Dedifferentiated amniotic fluid mesenchymal stem cell (primary cell): ENCODE results near the gene AP3B1.
"Not testable (repeated sequence)": the region's sequence is repeated elsewhere in the genome, so short reads cannot be mapped to it uniquely, and the experiment has no call there.

ENCODE experiments used
- DNase-seq: peaks from one replicate; pipeline ENCODE4 v3.0.0-alpha.2; 2016; ENCODE audit errors: extremely low spot score

AP3B1 gene

DNA sequence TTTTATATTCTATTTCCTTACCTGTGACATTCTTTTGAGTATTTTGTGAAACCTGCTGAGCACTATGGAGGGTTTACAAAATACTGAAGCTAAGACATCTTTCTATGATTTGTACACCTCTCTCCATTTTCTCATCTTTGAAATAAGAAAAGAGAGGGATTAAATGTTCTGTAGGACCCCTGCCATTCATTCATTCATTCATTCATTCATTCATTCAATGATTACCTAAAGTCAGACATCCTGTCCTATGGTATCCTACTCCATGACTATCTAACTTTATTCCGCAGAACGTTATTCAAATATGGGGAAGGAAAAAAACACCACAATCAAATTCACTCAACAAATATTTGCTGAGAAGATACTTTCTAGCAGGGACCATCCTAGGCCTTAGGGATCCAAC, 51.4 kb downstream of the AP3B1 start:
- no peak for DNase-seq

DNA sequence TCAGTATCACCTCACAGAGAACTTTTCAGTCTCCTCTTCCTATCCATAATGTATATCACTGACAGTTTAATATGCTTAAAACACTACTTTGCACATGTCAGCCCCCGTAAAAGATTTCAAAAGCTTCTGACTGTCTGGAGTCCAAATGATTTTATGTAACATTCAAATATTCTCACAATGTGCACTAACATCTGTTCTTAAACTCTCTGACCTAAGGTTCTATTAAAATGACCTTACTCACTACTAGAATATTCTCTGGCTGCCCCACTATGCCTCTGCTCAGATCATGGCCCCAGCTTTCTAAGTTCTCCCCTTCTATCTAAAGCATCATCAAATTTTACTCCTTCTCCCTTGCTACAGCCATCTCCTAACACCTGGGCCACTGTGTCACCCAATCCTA, 52.5 kb downstream of the AP3B1 start:
- DNase-seq = no peak

DNA sequence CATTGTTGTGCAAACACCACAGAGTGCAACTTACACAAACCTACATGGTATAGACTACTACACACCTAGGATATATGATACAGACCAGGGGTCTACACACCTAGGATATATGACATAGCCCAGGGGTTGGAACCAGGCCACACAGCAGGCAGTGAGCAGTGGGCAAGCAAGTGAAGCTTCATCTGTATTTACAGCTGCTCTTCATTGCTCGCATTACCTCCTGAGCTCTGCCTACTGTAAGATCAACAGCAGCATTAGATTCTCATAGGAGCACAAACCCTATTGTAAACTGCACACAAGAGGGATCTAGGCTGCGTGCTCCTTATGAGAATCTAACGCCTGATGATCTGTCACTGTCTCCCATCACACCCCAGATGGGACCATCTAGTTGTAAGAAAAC, 56.6 kb downstream of the AP3B1 start:
- DNase-seq = no peak

DNA sequence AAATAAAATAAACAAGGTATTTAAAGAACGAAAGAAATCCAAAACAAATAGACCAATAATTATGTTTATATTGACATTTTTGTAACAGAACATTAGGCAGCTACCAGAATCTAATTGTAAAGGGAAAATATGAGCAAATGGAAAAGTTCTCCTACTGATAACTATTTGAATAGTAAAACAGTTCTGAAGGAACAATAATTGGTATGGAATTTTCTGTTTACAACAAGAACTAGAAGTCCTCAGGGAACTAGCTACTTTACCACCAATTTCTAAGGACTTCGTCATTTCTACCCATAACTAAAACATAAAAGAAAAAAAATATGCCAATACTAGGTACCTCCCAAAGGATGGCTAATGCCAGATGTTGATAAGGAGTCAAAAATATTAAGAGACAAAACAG, 58.5 kb downstream of the AP3B1 start:
- DNase-seq = no peak

DNA sequence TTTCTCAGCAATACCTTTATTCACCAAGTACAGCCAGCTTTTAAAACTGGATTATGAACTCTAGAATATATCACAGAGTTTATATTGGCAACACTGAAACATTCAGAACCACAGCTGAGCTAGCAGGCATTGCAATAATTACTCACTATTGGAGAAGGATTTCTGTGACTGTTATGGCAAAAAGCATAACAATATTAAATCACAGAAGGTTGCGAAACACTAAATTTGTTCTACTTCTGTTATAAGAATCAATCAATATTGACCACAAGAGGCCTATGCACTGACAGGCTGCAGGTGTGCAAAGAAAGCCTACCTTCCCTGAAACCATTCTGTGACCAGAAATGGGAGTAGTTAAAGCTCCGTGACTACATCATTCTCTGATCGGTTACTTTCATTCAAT, 59.2 kb downstream of the AP3B1 start:
- no peak for DNase-seq

DNA sequence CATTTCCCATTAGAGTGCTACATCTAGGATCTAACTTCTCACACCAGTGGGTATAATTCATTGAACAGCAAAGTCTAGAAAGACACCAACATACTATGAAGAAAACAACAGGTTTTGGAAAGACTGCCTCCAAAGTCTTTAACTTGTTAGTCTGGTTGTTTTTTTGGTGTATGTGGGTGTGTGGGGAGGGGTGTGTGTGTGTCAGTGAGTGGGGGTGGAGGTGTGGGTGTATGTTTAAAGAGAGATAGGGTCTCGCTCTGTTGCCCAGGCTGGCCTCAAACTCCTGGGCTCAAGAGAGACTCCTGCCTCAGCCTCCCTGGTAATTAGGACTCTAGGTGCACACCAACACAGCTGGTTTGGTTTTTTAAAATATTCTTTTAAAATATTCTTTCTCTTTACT, 59.7 kb downstream of the AP3B1 start:
- no peak for DNase-seq

- no peak for DNase-seq
These were observed 62.3 kb downstream of the AP3B1 start for GRCh38 chr5:78232163-78232562.

DNA sequence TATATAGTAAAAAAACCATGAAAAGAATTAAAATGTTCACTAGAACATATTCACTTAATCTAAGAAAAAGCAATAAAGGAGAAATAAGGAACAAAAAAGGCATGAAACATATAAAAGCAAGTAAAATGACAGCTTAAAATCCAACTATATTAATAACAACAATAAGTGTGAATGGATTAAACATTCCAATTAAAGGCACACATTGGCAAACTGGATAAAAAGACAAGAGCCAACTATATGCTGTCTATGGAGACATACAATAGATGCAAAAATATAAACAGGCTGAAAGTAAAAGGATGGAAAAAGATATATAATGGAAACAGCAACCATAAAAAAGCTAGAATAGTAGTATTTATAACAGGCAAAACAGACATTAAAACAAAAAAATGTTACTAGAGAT, 70.1 kb downstream of the AP3B1 start:
- DNase-seq = no peak

GRCh38 chr5:78221964-78222451, 72.5 kb downstream of the AP3B1 start:
- DNase-seq = no peak

- DNase-seq = no peak
These were observed 73.0 kb downstream of the AP3B1 start for GRCh38 chr5:78221467-78221866.

DNA sequence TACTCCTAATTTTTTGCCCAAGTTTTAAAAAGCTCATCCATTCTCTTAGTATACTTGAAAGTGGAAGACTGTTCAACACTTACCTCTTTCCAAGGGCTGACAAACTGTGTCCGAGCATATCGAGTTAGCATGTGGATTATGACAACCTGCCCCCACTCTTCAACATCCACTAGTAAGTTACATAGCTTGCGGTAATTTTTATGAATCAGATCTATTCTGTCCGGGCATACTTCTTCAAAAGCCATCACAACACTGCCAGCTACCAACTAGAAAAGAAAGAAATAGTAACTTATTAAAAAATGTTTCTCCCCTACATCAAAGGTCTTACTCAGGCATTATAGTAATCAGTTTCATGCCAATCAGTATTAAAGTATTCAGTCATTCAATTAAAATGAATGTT, 78.5 kb downstream of the AP3B1 start:
- no peak for DNase-seq

DNA sequence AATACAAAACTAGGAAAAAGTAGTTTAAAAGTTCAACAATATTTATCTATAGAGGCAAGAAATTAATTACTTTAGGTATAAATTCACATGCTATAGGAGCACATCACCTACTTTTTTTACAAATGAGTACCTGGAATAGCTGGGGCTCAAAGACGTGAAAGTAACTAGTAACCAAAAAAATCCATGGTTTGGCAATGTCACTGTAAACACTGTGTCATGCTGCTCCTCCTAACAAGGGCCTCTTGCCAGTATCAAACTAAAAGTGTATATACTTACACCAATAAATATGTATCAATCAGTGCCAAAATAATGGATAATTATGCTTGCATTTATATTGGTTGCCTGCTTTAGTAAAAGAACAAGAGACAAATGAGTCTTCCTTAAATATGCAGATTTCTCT, 78.9 kb downstream of the AP3B1 start:
- no peak for DNase-seq

GRCh38 chr5:78213799-78214198, 80.7 kb downstream of the AP3B1 start:
- no peak for DNase-seq

DNA sequence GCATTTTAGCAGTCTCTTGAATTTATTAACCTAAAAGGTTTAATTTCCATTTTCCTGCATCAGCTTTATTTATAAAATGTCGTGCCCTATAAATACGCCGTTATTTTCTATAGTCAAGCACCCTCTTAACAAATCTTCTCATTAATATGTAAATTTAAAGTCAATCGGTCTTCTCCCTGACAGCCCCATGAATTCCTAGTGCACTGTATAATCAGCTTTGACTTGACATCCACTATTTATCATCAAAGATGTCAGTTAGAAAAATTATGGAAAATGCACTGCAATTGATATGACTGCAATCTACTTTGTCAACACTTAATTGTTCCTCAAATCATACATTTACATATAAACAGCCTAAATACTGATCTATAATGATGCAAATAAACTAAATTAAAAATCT, 83.4 kb downstream of the AP3B1 start:
- DNase-seq = no peak

GRCh38 chr5:78204241-78204640, 90.3 kb downstream of the AP3B1 start:
- no peak for DNase-seq

GRCh38 chr5:78203815-78204214, 90.7 kb downstream of the AP3B1 start:
- DNase-seq = no peak

GRCh38 chr5:78190402-78190801, 104.1 kb downstream of the AP3B1 start:
- DNase-seq = no peak

- DNase-seq = not testable (repeated sequence)
These were observed 105.8 kb downstream of the AP3B1 start for GRCh38 chr5:78188681-78189080.

DNA sequence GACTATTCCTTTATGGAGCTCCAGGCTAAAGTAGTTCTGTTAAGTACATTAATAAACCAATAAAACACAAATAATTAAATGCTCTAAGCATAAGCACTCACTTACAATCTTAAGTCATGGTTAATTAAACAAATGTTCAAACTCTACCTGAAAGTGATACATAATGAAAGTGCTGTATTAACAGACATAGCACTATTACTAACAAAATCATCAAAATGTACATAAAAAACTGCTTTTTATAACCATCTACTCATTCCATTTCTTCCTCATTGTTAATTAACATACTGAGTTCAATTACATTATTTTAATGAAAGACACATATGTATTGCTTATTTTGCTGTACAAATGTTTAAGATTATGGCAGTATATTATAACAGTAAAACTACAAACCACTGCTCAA, 107.3 kb downstream of the AP3B1 start:
- DNase-seq = no peak

- no peak for DNase-seq
These were observed 111.7 kb downstream of the AP3B1 start for GRCh38 chr5:78182838-78183237.

- DNase-seq = no peak
These were observed 116.1 kb downstream of the AP3B1 start for GRCh38 chr5:78178356-78178755.

- DNase-seq = not testable (repeated sequence)
These were observed 124.2 kb downstream of the AP3B1 start for GRCh38 chr5:78170335-78170734.

- no peak for DNase-seq
These were observed 132.1 kb downstream of the AP3B1 start for GRCh38 chr5:78162253-78162862.

DNA sequence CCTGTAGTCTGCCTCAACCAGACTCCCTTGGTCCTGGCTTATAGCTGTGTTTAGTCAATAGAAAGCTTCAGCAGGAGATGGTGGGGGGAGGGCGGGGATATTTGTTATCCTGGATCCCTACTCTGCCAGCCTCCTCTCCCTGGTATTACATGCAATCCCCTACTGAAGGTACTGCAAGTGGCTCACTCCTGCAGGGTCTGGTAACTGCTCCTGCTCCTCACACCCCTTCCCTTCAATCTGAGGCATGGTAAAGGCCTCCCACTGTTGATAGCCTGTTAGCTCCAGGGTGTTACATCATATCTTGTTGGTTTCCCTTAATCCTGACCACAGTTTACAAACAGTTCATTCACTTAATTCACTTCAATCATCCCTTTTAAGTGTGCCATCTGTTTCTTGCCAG, 137.5 kb downstream of the AP3B1 start:
- DNase-seq = no peak
